Measurements from ENCODE around the gene PTPRD.

GRCh38 chr9:10208691-10209069, 404.1 kb downstream of the PTPRD start:
- no peak for TF ChIP-seq ZNF426 (tag by site-specific recombination; IDR thresholded peaks at IDR 0.05)
- no peak for TF ChIP-seq ZNF169 (tag by site-specific recombination; IDR thresholded peaks at IDR 0.05)
- no peak for TF ChIP-seq WT1 (tag by site-specific recombination; IDR thresholded peaks at IDR 0.05)
- no peak for TF ChIP-seq ELK4 (IDR thresholded peaks at IDR 0.05; ENCODE audit: borderline replicate concordance, low read depth, low read length)
- no peak for TF ChIP-seq ZNF792 (tag by site-specific recombination; IDR thresholded peaks at IDR 0.05)
- TF ChIP-seq KLF1 (tag by site-specific recombination; IDR thresholded peaks at IDR 0.05): no peak
- TF ChIP-seq CTCF (tag by site-specific recombination; IDR thresholded peaks at IDR 0.05): no peak
- TF ChIP-seq HOXA7 (CRISPR knock-in tag; IDR thresholded peaks at IDR 0.05; ENCODE audit: borderline replicate concordance): no peak
